ENCODE data around the gene TPD52L2.

The TPD52L2 gene

GRCh38 chr20:63825331-63826118 lies 39.5 kb upstream of the TPD52L2 start:
- H3K4me3 ChIP-seq (ENCODE audit: low read depth, low read length) = no peak overlapping the region
- no peak for TF ChIP-seq CTCF (IDR thresholded peaks at IDR 0.05; ENCODE audit: low read depth, low read length)

GRCh38 chr20:63826753-63827152 lies 38.3 kb upstream of the TPD52L2 start:
- TF ChIP-seq CTCF (IDR thresholded peaks at IDR 0.05; ENCODE audit: low read depth, low read length) = no peak
- no peak overlapping the region for H3K4me3 ChIP-seq (ENCODE audit: low read depth, low read length)

- H3K4me3 ChIP-seq (ENCODE audit: low read depth, low read length) = no peak overlapping the region
- TF ChIP-seq CTCF (IDR thresholded peaks at IDR 0.05; ENCODE audit: low read depth, low read length) = no peak
Observed at GRCh38 chr20:63828124-63828523, 36.9 kb upstream of the TPD52L2 start.

GRCh38 chr20:63828545-63828944 lies 36.5 kb upstream of the TPD52L2 start:
- TF ChIP-seq CTCF (IDR thresholded peaks at IDR 0.05; ENCODE audit: low read depth, low read length) = no peak
- H3K4me3 ChIP-seq (ENCODE audit: low read depth, low read length) = no peak overlapping the region

- TF ChIP-seq CTCF (IDR thresholded peaks at IDR 0.05; ENCODE audit: low read depth, low read length) = no peak
- H3K4me3 ChIP-seq (ENCODE audit: low read depth, low read length) = peak overlapping the region; percentile 63
Observed at GRCh38 chr20:63828951-63829350, 36.1 kb upstream of the TPD52L2 start.

- no peak for TF ChIP-seq CTCF (IDR thresholded peaks at IDR 0.05; ENCODE audit: low read depth, low read length)
- peak overlapping the region; percentile 63 for H3K4me3 ChIP-seq (ENCODE audit: low read depth, low read length)
Observed at GRCh38 chr20:63829603-63829944, 35.5 kb upstream of the TPD52L2 start.

GRCh38 chr20:63829945-63830835 lies 34.9 kb upstream of the TPD52L2 start:
- no peak for TF ChIP-seq CTCF (IDR thresholded peaks at IDR 0.05; ENCODE audit: low read depth, low read length)
- peak overlapping the region; percentile 63 for H3K4me3 ChIP-seq (ENCODE audit: low read depth, low read length)

All from WI38 (cell line).